A549 (cell line): ENCODE measurements around the gene IQCB1. TPM values are rescaled to one million over a fixed set of nuclear protein-coding genes. Genes with fewer than 3 reads are reported as not detected.
"Not testable (repeated sequence)": the region's sequence is repeated elsewhere in the genome, so short reads cannot be mapped to it uniquely, and the experiment has no call there.

Source experiments
- ATAC-seq, 2 experiments: fragments of 200-7000 bp in 1 of 2; fragments of >200 bp in 1 of 2; cut with Nextera tagmentation in 1 of 2; cut with Tn5 transposase in 1 of 2; 3 replicates each; pipeline versions ENCODE4 v1.8.0 to v1.9.1; 2018 to 2020; ENCODE audit warnings: mild to moderate bottlenecking in 1 of 2, moderate library complexity in 1 of 2
- CTCF ChIA-PET: fragments of 300-600 bp; sonication (Branson Sonifier 250); formaldehyde crosslinking; extraction: SDS; loops from one replicate; lab custom pipeline; 2021; ENCODE audit warnings: antibody characterized with exemption, inconsistent platforms; lab: Yijun Ruan, JAX
- POLR2A ChIA-PET: fragments of 350-600 bp; formaldehyde crosslinking; extraction: SDS; loops from one replicate; lab custom pipeline; 2021; ENCODE audit warnings: antibody characterized with exemption, inconsistent platforms; lab: Yijun Ruan, JAX
- DNase-seq, 2 experiments: peaks; one replicate each; pipeline versions ENCODE4 v3.0.0 to v3.0.0-alpha.2; 2011 to 2016; ENCODE audit warnings: low read depth in 1 of 2, low spot score in 1 of 2
- FAIRE-seq: peaks from 2 replicates; lab custom pipeline; 2011; peaks lifted over from hg19 to GRCh38; lab: Jason Lieb, UNC
- H3K27ac ChIP-seq, 2 experiments: fragments of >200 bp; sonication (Bioruptor Twin); formaldehyde crosslinking; 3 replicates each; pipeline ENCODE4 v1.5.1; 2016 to 2017
- H3K4me1 ChIP-seq: fragments of >200 bp; sonication (Bioruptor Twin); formaldehyde crosslinking; 3 replicates; pipeline ENCODE4 v1.6.1; 2016
- H3K4me2 ChIP-seq: fragments of >200 bp; sonication (Bioruptor Twin); formaldehyde crosslinking; 3 replicates; pipeline ENCODE4 v1.6.1; 2016
- H3K4me3 ChIP-seq: fragments of >200 bp; sonication (Bioruptor Twin); formaldehyde crosslinking; 3 replicates; pipeline ENCODE4 v1.5.1; 2016
- H3K9me3 ChIP-seq: fragments of >200 bp; sonication (Bioruptor Twin); formaldehyde crosslinking; 3 replicates; pipeline ENCODE4 v1.6.1; 2016
- CBX8 ChIP-seq: fragments of 200-600 bp; sonication (generic); IDR thresholded peaks from 2 replicates; pipeline ENCODE4 v1.6.1; 2016
- CEBPB ChIP-seq, 2 experiments: fragments of >200 bp in 1 of 2; sonication (Bioruptor Twin) in 1 of 2; formaldehyde crosslinking in 1 of 2; IDR thresholded peaks; 2 replicates each; pipeline ENCODE4 v1.6.1; 2012 to 2016
- CHD4 ChIP-seq: fragments of 200-600 bp; sonication (generic); IDR thresholded peaks from 2 replicates; pipeline ENCODE4 v1.6.1; 2016; ENCODE audit warnings: antibody characterized with exemption, mild to moderate bottlenecking, borderline replicate concordance
- EP300 ChIP-seq, 2 experiments: fragments of >200 bp; sonication (Bioruptor Twin); formaldehyde crosslinking; IDR thresholded peaks; 2 replicates in 1 of 2; 3 replicates in 1 of 2; pipeline ENCODE4 v1.6.1; 2016 to 2017
- FOSB ChIP-seq: fragments of 250-450 bp; sonication (Bioruptor Pico); IDR thresholded peaks from 2 replicates; pipeline ENCODE4 v1.5.0; 2020; ENCODE audit warnings: mild to moderate bottlenecking, moderate library complexity
- FOXS1 ChIP-seq: fragments of 250-450 bp; sonication (Bioruptor Pico); IDR thresholded peaks from 2 replicates; pipeline ENCODE4 v1.5.0; 2020; ENCODE audit warnings: mild to moderate bottlenecking, moderate library complexity
- HOXA7 ChIP-seq: fragments of 250-450 bp; sonication (Bioruptor Pico); IDR thresholded peaks from 2 replicates; pipeline ENCODE4 v1.5.0; 2020; ENCODE audit warnings: mild to moderate bottlenecking, moderate library complexity
- HOXB13 ChIP-seq: fragments of 250-450 bp; sonication (Bioruptor Pico); IDR thresholded peaks from 2 replicates; pipeline ENCODE4 v1.5.0; 2020; ENCODE audit warnings: low read depth, mild to moderate bottlenecking, moderate library complexity
- HOXB5 ChIP-seq: fragments of 250-450 bp; sonication (Bioruptor Pico); IDR thresholded peaks from 2 replicates; pipeline ENCODE4 v1.5.0; 2020; ENCODE audit warnings: mild to moderate bottlenecking, moderate library complexity
- KDM5A ChIP-seq: fragments of 200-600 bp; sonication (generic); IDR thresholded peaks from 2 replicates; pipeline ENCODE4 v1.6.1; 2016; ENCODE audit warnings: antibody characterized with exemption, mild to moderate bottlenecking
- MAFK ChIP-seq: fragments of 450-650 bp; IDR thresholded peaks from 2 replicates; pipeline ENCODE4 v1.6.1; 2014; ENCODE audit not compliant: partially characterized antibody
- NR3C1 ChIP-seq: fragments of >200 bp; sonication (Bioruptor Twin); formaldehyde crosslinking; IDR thresholded peaks from 3 replicates; pipeline ENCODE4 v1.6.1; 2017
- POLR2A ChIP-seq: IDR thresholded peaks from 2 replicates; pipeline ENCODE4 v1.6.1; 2012; ENCODE audit warnings: mild to moderate bottlenecking, low read length
- RCOR1 ChIP-seq: fragments of 150-350 bp; IDR thresholded peaks from 2 replicates; pipeline ENCODE4 v1.6.1; 2014; ENCODE audit warnings: antibody characterized with exemption, low read length, low read depth
- SMC3 ChIP-seq: fragments of >200 bp; sonication (Bioruptor Twin); formaldehyde crosslinking; IDR thresholded peaks from 3 replicates; pipeline ENCODE4 v1.6.1; 2018; ENCODE audit warnings: inconsistent platforms
- ZFP36 ChIP-seq: fragments of 450-650 bp; IDR thresholded peaks from 2 replicates; pipeline ENCODE4 v1.6.1; 2014; ENCODE audit warnings: borderline replicate concordance; ENCODE audit not compliant: partially characterized antibody
- ZNF302 ChIP-seq: fragments of 250-450 bp; sonication (Bioruptor Pico); IDR thresholded peaks from 2 replicates; pipeline ENCODE4 v1.9.0; 2021; ENCODE audit warnings: inconsistent platforms, mild to moderate bottlenecking, moderate library complexity
- WGBS: methylation state at CpG from one replicate; pipeline ENCODE4 v1.1.6; 2017; ENCODE audit errors: missing lambda C conversion rate; 5-methylcytosine and 5-hydroxymethylcytosine counted together
- polyA plus RNA-seq, 4 experiments: library from polyadenylated mRNA; depleted of rRNA in 3 of 4; stranded (reverse); fragments of >200 nt; fragmentation: RNase III in 1 of 4; extraction: RNeasy Plus Mini Kit Qiagen cat#74134 plus additional on column Dnase treatment in 1 of 4; gene quantifications; 2 replicates in 3 of 4; 3 replicates in 1 of 4; pipeline ENCODE4 v1.2.3, GENCODE V29; 2011 to 2017
- TF ChIP-seq, protein P1 (sequence below): fragments of 450-650 bp; IDR thresholded peaks from 2 replicates; pipeline ENCODE4 v1.6.1; 2014; ENCODE audit warnings: antibody characterized with exemption
- TF ChIP-seq, protein P2 (sequence below): fragments of 200-600 bp; sonication (generic); IDR thresholded peaks from 2 replicates; pipeline ENCODE4 v1.6.1; 2016; ENCODE audit warnings: antibody characterized with exemption, mild to moderate bottlenecking, moderate library complexity
- TF ChIP-seq, protein P3 (sequence below): fragments of >200 bp; sonication (Bioruptor Twin); formaldehyde crosslinking; IDR thresholded peaks from 3 replicates; pipeline ENCODE4 v1.6.1; 2016

IQCB1 gene
- polyA plus RNA-seq, 2 of the 4 experiments (the other 2 are of a cell fraction): 22.1 to 34.3 TPM

DNA sequence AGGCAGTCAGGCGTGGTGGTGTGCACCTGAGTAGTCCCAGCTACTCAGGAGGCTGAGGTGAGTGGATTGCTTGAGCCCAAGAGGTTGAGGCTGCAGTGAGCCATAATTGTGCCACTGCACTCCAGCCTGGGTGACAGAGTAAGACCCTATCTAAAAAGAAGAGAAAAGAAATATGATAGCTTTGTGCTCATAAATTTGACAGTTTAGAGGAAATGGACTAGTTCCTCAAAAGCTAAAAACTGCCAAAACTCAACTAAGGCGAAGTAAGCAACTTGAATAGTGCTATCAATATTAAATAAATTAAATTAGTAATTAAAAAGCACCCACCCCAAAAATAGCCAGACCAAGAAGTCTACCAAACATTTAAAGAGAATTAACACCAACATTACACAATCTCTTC lies 34.9 kb upstream of the IQCB1 start:
- FAIRE-seq: no peak
- POLR2A ChIA-PET: no interaction called here
- WGBS: 72% methylated on average over 2 of the region's 2 CpGs

DNA sequence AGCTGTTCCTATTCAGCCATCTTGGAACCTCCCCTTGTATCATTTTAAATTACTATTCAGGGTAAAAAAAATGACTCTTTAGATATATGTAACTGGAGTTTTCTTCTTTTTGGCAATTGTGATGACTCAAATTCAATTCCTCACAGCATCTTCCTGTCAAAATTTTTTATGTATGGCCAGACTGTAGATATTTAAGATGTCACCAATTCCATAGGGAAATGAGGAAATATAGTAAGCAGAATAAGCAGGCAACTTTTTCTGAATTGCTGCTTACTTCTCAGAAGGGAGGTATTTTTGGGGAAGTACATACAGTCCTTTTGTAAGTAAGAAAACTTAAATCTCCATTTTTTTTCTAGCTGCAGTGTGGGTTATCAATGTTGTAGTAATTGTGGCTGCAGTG lies 28.9 kb upstream of the IQCB1 start:
- FAIRE-seq (no peak), DNase-seq (no peak), ATAC-seq (no peak)
- Histone ChIP-seq H3K4me3 (no peak overlapping the region), H3K4me2 (no peak overlapping the region), H3K4me1 (no peaks in the 10 kb centered on the region), H3K9me3 (no peaks in the 10 kb centered on the region), H3K27ac (no peak overlapping the region)
- TF ChIP-seq SMC3 (no peak), EP300 (IDR thresholded peaks at IDR 0.05) (no peak), RCOR1 (no peak), HOXA7 (no peak), CHD4 (no peak), MAFK (no peak), FOXS1 (CRISPR knock-in tag) (no peak), ZNF302 (CRISPR knock-in tag) (no peak), FOSB (CRISPR knock-in tag) (no peak), KDM5A (no peak), ZFP36 (no peak), HOXB13 (no peak), NR3C1 (no peak), POLR2A (no peak), CBX8 (no peak)
- TF ChIP-seq, protein P1, sequence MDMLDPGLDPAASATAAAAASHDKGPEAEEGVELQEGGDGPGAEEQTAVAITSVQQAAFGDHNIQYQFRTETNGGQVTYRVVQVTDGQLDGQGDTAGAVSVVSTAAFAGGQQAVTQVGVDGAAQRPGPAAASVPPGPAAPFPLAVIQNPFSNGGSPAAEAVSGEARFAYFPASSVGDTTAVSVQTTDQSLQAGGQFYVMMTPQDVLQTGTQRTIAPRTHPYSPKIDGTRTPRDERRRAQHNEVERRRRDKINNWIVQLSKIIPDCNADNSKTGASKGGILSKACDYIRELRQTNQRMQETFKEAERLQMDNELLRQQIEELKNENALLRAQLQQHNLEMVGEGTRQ: no peak
- POLR2A ChIA-PET: interaction anchor here (1.3 kb wide), 1 partner anchor 29 kb away, joined by 3 read pairs; the partner anchor contains the start of genes EAF2 and IQCB1
- CTCF ChIA-PET: no interaction called here

More for the DNA sequence above, 34.9 kb upstream of the IQCB1 start:
- H3K9me3 ChIP-seq: no peaks in the 10 kb centered on the region
- H3K4me3 ChIP-seq: no peak overlapping the region
- no peak overlapping the region for H3K27ac ChIP-seq
- H3K4me2 ChIP-seq: no peak overlapping the region
- CTCF ChIA-PET: no interaction called here
- DNase-seq (no peak), ATAC-seq (no peak)
- TF ChIP-seq CEBPB (IDR thresholded peaks at IDR 0.05) (no peak), SMC3 (no peak), FOXS1 (CRISPR knock-in tag) (no peak), HOXB5 (CRISPR knock-in tag) (no peak)
- TF ChIP-seq, protein P1: no peak
- TF ChIP-seq, protein P2, sequence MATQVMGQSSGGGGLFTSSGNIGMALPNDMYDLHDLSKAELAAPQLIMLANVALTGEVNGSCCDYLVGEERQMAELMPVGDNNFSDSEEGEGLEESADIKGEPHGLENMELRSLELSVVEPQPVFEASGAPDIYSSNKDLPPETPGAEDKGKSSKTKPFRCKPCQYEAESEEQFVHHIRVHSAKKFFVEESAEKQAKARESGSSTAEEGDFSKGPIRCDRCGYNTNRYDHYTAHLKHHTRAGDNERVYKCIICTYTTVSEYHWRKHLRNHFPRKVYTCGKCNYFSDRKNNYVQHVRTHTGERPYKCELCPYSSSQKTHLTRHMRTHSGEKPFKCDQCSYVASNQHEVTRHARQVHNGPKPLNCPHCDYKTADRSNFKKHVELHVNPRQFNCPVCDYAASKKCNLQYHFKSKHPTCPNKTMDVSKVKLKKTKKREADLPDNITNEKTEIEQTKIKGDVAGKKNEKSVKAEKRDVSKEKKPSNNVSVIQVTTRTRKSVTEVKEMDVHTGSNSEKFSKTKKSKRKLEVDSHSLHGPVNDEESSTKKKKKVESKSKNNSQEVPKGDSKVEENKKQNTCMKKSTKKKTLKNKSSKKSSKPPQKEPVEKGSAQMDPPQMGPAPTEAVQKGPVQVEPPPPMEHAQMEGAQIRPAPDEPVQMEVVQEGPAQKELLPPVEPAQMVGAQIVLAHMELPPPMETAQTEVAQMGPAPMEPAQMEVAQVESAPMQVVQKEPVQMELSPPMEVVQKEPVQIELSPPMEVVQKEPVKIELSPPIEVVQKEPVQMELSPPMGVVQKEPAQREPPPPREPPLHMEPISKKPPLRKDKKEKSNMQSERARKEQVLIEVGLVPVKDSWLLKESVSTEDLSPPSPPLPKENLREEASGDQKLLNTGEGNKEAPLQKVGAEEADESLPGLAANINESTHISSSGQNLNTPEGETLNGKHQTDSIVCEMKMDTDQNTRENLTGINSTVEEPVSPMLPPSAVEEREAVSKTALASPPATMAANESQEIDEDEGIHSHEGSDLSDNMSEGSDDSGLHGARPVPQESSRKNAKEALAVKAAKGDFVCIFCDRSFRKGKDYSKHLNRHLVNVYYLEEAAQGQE: no peak
- TF ChIP-seq, protein P3, sequence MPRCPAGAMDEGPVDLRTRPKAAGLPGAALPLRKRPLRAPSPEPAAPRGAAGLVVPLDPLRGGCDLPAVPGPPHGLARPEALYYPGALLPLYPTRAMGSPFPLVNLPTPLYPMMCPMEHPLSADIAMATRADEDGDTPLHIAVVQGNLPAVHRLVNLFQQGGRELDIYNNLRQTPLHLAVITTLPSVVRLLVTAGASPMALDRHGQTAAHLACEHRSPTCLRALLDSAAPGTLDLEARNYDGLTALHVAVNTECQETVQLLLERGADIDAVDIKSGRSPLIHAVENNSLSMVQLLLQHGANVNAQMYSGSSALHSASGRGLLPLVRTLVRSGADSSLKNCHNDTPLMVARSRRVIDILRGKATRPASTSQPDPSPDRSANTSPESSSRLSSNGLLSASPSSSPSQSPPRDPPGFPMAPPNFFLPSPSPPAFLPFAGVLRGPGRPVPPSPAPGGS: no peak
- no peaks in the 10 kb centered on the region for H3K4me1 ChIP-seq

DNA sequence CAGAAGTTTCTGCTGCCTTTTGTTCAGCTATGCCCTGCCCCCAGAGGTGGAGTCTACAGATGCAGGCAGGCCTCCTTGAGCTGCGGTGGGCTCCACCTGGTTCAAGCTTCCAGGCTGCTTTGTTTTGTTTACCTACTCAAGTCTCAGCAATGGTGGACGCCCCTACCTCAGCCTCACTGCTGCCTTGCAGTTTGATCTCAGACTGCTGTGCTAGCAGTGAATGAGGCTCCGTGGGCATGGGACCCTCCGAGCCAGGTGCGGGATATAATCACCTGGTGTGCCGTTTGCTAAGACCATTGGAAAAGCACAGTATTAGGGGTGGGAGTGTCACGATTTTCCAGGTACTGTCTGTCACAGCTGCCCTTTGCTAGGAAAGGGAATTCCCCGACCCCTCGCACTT lies 28.4 kb upstream of the IQCB1 start:
- H3K4me2 ChIP-seq, H3K4me3 ChIP-seq, H3K27ac ChIP-seq, POLR2A ChIA-PET, FAIRE-seq, DNase-seq, H3K4me1 ChIP-seq, H3K9me3 ChIP-seq, CTCF ChIA-PET, ATAC-seq: not testable (repeated sequence)
- WGBS: 78% methylated on average over 9 of the region's 9 CpGs

DNA sequence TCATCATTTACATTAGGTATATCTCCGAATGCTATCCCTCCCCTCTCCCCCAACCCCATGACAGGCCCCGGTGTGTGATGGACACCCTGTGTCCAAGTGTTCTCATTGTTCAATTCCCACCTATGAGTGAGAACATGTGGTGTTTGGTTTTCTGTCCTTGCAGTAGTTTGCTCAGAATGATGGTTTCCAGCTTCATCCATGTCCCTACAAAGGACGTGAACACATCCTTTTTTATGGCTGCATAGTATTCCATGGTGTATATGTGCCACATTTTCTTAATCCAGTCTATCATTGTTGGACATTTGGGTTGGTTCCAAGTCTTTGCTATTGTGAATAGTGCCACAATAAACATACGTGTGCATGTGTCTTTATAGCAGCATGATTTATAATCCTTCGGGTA lies 22.9 kb upstream of the IQCB1 start:
- H3K4me1 ChIP-seq, H3K9me3 ChIP-seq, H3K27ac ChIP-seq, H3K4me3 ChIP-seq, POLR2A ChIA-PET, ATAC-seq, CTCF ChIA-PET, FAIRE-seq, DNase-seq, H3K4me2 ChIP-seq: not testable (repeated sequence)
- WGBS: 89% methylated on average over 5 of the region's 5 CpGs
